Brain microvascular endothelial cell (primary cell): ENCODE data around the gene HSP90AA1.
A peak's percentile ranks its signal among the peaks of the same experiment; 100 is the strongest.
"Not testable (repeated sequence)": the region's sequence is repeated elsewhere in the genome, so short reads cannot be mapped to it uniquely, and the experiment has no call there.

Source experiments
- DNase-seq: peaks from one replicate; pipeline ENCODE4 v3.0.0-alpha.2; 2020
- H3K27ac ChIP-seq: fragments of 250-450 bp; sonication (Bioruptor Pico); 2 replicates; pipeline ENCODE4 v1.5.1; 2020; ENCODE audit warnings: mild to moderate bottlenecking, moderate library complexity
- H3K27me3 ChIP-seq: fragments of 250-450 bp; sonication (Bioruptor Pico); replicated peaks from 2 replicates; pipeline ENCODE4 v1.5.1; 2020; ENCODE audit warnings: mild to moderate bottlenecking
- H3K36me3 ChIP-seq: fragments of 250-450 bp; sonication (Bioruptor Pico); replicated peaks from 2 replicates; pipeline ENCODE4 v1.5.1; 2020; ENCODE audit warnings: mild to moderate bottlenecking
- H3K4me3 ChIP-seq: 2 replicates; pipeline ENCODE4 v1.5.1; 2011; ENCODE audit warnings: low read depth, mild to moderate bottlenecking, control low read depth, low read length, moderate library complexity
- in situ Hi-C: cut with HindIII; loops from 2 replicates; pipeline ENCODE4 v1.10.0; 2017; ENCODE audit warnings: low sequenced_read_pairs, low pct_ligation_motif_present
- TF ChIP-seq, protein P1 (sequence below): IDR thresholded peaks from 2 replicates; pipeline ENCODE4 v1.5.1; 2011; ENCODE audit warnings: low read depth, mild to moderate bottlenecking, moderate library complexity, low read length, control low read depth, inconsistent platforms; ENCODE audit errors: missing control alignments

Gene HSP90AA1

DNA sequence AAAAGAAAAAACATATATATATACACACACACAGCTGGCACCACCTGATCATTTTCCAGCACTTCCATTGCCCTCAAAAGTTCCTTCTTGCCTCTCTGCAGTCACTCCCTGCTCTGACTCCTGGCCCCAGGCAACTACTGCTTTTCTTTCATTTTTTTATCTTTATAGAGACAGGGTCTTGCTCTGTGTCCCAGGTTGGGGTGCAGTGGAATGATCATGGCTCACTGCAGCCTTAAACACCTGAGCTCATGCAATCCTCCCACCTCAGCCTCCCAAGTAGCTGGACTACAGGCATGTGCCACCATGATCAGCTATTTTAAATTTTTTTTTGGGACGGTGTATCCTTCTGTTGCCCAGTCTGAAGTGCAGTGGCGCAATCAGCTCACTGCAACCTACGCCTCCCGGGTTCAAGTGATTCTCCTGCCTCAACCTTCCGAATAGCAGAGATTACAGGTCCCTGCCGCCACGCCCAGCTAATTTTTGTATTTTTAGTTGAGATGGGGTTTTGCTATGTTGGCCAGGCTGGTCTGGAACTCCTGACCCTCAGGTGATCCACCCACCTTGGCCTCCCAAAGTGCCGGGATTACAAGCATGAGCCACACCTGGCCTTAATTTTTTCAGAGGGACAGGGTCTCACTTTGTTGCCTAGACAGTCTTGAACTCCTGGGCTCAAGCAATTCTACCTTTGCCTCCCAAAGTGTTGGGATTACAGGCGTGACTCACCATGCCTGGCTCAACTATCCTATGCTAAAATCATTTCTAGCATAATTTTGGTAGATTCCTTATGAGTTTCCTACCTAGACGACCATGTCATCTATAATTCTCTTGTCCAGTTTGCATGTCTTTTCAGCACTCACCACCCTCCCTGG lies 7.8 kb downstream of the HSP90AA1 start:
- peaks cover 53% of the 10 kb centered on the region for H3K36me3 ChIP-seq
- in situ Hi-C loops: no loop called here
- no peaks in the 10 kb centered on the region for H3K27me3 ChIP-seq
- no peak overlapping the region for H3K27ac ChIP-seq
- H3K4me3 ChIP-seq: no peak overlapping the region
- DNase-seq: no peak
- TF ChIP-seq, protein P1, sequence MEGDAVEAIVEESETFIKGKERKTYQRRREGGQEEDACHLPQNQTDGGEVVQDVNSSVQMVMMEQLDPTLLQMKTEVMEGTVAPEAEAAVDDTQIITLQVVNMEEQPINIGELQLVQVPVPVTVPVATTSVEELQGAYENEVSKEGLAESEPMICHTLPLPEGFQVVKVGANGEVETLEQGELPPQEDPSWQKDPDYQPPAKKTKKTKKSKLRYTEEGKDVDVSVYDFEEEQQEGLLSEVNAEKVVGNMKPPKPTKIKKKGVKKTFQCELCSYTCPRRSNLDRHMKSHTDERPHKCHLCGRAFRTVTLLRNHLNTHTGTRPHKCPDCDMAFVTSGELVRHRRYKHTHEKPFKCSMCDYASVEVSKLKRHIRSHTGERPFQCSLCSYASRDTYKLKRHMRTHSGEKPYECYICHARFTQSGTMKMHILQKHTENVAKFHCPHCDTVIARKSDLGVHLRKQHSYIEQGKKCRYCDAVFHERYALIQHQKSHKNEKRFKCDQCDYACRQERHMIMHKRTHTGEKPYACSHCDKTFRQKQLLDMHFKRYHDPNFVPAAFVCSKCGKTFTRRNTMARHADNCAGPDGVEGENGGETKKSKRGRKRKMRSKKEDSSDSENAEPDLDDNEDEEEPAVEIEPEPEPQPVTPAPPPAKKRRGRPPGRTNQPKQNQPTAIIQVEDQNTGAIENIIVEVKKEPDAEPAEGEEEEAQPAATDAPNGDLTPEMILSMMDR: no peak

DNA sequence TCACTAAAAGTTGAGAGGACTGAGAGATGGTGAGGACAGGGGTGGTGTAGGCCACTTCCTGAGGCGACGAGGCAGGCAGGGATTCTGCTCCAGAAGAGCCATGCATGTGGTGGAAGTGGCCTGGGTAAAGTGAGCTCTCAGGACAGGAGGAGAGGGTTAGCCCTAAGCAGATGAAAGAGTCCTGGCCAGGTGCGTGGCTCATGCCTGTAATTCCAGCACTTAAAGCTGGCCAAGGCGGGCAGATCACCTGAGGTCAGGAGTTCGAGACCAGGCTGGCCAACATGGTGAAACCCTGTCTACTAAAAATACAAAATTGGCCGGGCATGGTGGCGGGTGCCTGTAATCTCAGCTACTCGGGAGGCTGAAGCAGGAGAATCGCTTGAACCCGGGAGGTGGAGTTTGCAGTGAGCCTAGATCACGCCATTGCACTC lies 8.5 kb downstream of the HSP90AA1 start:
- H3K27me3 ChIP-seq, in situ Hi-C loops, H3K27ac ChIP-seq, H3K4me3 ChIP-seq, DNase-seq: not testable (repeated sequence)
- peaks cover 47% of the 10 kb centered on the region for H3K36me3 ChIP-seq

DNA sequence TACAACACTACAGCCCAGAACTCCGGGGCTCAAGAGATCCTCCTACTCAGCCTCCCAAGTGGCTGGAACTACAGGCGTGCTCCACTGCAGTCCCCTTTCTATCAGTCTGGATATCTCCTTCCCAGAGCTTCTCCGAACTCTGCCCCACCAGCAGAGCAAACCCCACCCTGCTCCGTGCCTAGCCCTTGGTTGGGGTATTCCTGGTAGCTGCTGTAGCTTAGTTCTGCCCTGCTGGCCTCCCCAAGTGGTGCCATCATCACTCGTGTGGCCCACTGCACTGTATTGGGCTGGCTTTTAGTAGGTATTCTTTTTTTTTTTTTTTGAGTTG lies 9.5 kb downstream of the HSP90AA1 start:
- no peak for DNase-seq
- TF ChIP-seq, protein P1: no peak
- peaks cover 37% of the 10 kb centered on the region for H3K36me3 ChIP-seq
- no peak overlapping the region for H3K27ac ChIP-seq
- H3K4me3 ChIP-seq: no peak overlapping the region
- no peaks in the 10 kb centered on the region for H3K27me3 ChIP-seq
- in situ Hi-C loops: no loop called here

DNA sequence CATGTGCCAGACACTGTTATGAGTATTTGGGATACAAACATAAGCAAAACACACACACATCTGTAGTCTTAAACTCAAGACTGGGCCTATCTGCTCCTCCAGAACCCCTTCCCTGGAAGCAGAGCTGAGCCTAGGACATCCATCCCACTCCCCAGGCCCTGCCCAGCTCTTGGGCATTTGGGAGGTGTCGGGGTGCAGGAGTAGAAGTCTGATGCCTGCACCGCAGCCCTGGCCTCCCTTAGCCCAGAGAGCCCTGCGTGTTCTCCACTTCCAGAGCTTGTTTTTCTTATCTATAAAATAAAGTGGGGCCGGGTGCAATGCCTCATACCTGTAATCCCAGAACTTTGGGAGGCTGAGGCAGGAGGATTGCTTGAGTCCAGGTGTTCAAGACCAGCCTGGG lies 11.7 kb downstream of the HSP90AA1 start:
- DNase-seq: no peak
- H3K4me3 ChIP-seq: no peak overlapping the region
- H3K27ac ChIP-seq: no peak overlapping the region
- no peaks in the 10 kb centered on the region for H3K27me3 ChIP-seq
- in situ Hi-C loops: no loop called here
- peaks cover 16% of the 10 kb centered on the region for H3K36me3 ChIP-seq
- TF ChIP-seq, protein P1: no peak

- H3K36me3 ChIP-seq: peaks cover 10% of the 10 kb centered on the region
- H3K4me3 ChIP-seq: no peak overlapping the region
- DNase-seq: no peak
- no peak overlapping the region for H3K27ac ChIP-seq
- TF ChIP-seq, protein P1: no peak
- no peaks in the 10 kb centered on the region for H3K27me3 ChIP-seq
- in situ Hi-C loops: no loop called here
These were observed 12.4 kb downstream of the HSP90AA1 start for GRCh38 chr14:102074415-102074964.

DNA sequence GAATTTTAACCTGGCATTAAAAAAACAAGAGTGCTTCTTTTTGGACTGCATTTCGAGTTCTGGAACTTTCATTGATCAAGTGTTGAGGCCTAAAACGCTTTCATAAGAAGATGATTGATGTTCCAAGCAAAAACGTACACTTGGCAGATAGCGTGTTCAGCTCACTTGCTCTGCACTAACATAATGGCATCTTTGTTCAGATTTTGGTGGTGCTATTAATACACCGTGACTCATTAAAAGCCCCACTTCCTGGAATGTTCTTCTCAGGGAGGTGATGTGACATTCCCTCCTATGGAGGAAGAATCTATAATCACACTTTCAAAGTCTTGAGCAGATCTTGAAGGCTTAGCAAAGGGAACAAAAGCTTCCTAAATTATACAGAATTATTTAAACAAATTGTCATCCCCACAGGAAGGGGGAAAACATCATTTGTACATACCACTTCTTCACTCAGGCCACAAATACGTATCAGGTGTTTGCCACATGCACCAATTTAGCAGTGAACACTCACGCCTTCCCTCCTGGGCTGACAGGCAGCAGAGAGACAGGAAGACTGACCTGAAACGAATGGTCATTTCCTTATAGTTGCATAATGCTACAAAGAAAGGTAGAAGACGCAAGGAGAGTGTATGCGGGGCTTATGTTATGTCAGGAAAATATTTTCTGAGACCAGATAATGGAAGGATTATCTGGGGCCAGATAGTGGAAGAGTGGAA lies 15.4 kb downstream of the HSP90AA1 start:
- in situ Hi-C loops: no loop called here
- TF ChIP-seq, protein P1: no peak
- Histone ChIP-seq H3K4me3 (no peak overlapping the region), H3K27ac (peak overlapping the region; percentile 48), H3K27me3 (no peaks in the 10 kb centered on the region), H3K36me3 (no peaks in the 10 kb centered on the region)
- DNase-seq: peak; percentile 26
